ENCODE results near the gene C1QTNF1. TPM values are rescaled to one million over a fixed set of nuclear protein-coding genes. Genes with fewer than 3 reads are reported as not detected.

The C1QTNF1 gene
- total RNA-seq, 1 donor from 2014 or later = 41.7 TPM

- no peak for DNase-seq (ENCODE audit: low spot score)
Observed at GRCh38 chr17:78992542-78993212, 31.3 kb upstream of the C1QTNF1 start.

GRCh38 chr17:78993241-78993956, 30.6 kb upstream of the C1QTNF1 start:
- DNase-seq (ENCODE audit: low spot score) = peak; percentile 42

GRCh38 chr17:78993981-78994671, 29.8 kb upstream of the C1QTNF1 start:
- DNase-seq (ENCODE audit: low spot score) = no peak

GRCh38 chr17:78995022-78995760, 28.8 kb upstream of the C1QTNF1 start:
- no peak for DNase-seq (ENCODE audit: low spot score)

DNA sequence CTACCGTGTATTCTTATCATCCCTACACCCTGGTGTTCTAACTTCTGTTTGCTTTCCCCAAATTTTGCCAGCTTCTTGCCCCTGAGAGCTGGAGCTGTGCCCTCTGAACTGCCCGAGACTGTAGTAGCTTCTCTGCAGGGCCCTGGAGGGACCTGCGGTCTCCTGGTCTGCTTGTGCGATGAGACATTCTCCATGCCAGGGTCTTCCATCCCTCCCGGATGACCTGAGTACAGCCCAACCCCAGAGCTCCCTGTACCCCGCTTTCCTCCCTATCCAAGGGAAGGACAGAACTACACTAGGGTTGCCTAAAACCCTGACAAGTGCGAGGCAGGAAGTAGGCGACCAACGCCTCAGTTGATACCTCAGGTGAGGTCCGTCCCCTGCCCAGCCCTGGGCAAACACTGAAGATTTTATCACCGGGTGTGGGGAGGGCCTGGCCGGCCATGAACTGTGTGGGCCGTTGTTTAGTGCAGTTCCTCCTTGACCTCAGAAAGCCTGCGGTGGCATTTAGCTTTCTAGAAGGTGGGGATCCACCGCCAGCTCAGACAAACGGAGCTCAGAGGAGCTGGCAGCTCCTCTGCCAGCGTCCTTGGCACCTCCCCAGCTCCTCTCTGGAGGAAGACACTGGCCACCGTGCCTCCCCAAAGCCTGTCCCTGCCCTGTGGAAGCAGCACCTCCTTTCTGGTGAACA, 28.1 kb upstream of the C1QTNF1 start:
- no peak for DNase-seq (ENCODE audit: low spot score)

DNA sequence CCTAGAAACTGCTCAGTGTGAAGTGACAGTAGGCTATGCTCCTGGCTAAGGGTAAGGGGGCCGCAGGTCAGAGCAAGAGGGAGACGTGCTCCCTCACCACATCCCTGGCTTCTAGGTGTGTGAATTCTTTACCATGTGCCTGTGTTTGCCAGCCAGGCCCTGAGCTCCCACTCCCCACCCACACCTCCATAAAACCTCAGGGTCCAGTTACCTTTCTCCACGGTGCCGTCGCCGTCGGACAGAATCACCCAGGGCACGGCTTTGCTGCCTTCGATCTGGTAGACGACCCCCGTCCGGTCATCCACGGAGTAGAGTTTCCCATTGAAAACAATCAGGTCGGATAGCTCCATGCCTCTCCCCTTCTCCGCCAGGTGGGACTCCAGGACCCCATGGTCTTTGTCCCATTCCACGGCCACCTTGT, 27.2 kb upstream of the C1QTNF1 start:
- DNase-seq (ENCODE audit: low spot score) = no peak

GRCh38 chr17:78997231-78997741, 26.7 kb upstream of the C1QTNF1 start:
- DNase-seq (ENCODE audit: low spot score) = no peak

DNA sequence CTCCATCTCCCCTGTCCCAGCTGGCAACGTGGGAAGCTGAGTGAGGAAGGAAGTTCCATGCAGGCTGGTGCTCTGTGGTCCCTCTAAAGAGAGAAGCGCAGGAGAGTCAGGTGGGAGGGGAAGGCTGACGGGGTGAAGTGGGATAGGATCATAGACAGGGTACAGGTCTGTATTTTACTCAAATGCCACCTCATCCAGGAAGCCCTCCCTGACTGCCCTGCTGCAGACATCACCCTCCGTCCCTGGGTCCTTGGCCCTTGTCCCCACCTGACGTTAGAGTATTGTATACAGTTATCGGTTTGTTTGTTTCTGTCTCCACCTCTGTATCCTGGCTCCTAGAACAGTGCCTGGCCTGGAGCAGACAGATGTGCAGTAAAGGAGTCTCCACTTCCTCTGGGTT, 26.1 kb upstream of the C1QTNF1 start:
- no peak for DNase-seq (ENCODE audit: low spot score)

- no peak for DNase-seq (ENCODE audit: low spot score)
Observed at GRCh38 chr17:78998311-78999055, 25.5 kb upstream of the C1QTNF1 start.

GRCh38 chr17:78999056-78999768, 24.8 kb upstream of the C1QTNF1 start:
- DNase-seq (ENCODE audit: low spot score) = no peak

DNA sequence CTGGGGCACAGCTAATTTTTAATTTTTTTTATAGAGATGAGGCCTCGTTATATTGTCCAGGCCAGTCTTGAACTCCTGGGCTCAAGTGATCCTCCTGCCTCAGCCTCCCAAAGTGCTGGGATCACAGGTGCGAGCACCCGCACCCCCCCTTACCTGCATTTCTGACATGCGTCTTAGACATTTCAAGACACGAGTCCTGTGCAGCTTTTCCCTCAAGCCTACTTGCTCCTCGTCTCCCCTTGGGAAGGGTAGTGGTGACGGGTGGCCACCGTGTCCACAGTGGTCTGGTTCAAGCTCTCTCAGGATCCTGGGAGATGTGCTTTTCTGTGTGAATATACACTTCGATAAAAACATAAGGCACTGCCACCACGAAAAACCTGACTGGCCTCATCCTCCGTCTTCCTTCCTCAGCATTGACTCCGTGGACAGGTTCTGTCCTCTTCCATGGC, 24.0 kb upstream of the C1QTNF1 start:
- DNase-seq (ENCODE audit: low spot score) = no peak

DNA sequence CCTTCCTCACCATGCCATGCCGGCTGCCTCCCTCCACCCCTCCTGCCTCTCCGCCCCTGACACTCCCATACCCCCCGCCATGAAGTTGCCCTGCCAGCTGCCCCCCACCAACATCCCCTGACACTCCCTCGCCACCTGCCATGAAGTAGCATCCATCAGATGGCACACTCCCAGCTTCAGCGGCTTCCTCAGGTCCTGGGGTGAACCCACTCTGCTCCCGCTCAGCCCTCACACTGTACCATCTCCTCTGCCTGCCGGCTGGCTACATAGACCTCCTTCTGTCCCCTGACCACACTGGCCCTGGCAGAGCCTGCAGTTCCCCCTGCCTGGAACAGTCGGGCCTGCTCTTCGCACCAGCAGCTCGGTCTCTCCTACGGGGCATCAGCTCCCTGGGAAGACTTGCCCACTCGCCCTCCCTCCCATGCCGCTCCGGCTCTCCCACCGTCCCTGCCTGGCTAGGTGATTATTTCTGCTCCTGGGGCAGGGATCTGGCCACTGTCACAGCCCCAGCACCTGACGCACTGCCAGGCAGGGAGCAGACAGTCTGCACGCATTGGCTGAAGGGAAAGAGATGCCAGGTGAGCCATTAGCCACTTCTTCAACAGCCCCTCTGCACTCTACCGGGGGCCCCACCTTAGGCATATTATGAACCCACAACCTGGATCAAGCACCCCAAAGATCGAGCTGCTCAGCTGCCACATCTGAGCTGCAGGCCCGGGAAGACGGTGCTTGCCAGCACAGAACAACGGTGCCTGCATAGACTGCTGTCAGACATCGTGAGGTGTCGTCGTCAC, 23.4 kb upstream of the C1QTNF1 start:
- no peak for DNase-seq (ENCODE audit: low spot score)

GRCh38 chr17:79001190-79002020, 22.6 kb upstream of the C1QTNF1 start:
- no peak for DNase-seq (ENCODE audit: low spot score)

- DNase-seq (ENCODE audit: low spot score) = no peak
Observed at GRCh38 chr17:79002291-79002690, 21.7 kb upstream of the C1QTNF1 start.

DNA sequence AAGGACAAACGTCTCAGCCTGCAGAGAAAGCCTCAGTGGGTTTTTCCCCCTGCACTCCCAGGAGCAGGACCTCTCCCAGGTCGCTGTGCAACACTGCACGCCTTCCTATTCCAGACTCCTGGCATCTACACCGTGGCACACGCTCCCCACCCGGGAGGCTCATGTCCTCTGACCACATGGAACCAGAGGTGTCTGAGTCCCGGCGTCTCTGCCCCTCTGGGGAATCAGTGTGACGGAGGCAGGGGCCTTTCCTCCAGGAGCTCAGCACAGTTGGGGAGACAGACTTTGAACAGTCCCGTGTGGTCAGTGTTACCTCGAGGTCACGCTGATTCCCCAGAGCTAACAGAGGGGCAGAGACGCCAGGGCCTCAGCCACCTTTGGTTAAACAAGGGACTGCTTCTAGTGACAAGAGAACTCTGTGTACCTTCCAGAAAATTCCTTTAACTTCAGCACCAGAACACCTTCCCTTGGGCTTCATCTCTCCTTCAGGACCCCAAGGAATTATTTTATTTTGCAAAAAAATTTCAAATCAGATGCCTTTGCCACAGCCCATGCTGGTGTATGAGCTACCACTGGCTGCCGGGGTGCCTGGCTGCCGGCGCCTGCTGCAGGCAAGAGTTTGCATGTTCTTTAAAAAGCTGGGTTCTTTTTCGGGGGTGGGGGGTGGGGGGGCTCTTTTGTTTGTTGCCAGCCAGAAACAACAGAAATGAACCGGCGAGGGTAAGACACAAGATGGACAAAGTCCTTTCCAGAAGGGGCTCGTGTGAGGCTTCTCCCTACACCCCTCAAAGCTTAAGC, 21.0 kb upstream of the C1QTNF1 start:
- DNase-seq (ENCODE audit: low spot score) = no peak

GRCh38 chr17:79003661-79004411, 20.1 kb upstream of the C1QTNF1 start:
- no peak for DNase-seq (ENCODE audit: low spot score)
